ENCODE results near the gene CPED1.

Gene CPED1

GRCh38 chr7:121334376-121334775 lies 345.9 kb downstream of the CPED1 start:
- no peak for TF ChIP-seq SIN3A (IDR thresholded peaks at IDR 0.05; ENCODE audit: borderline replicate concordance, insufficient read depth, low read length)
- no peak for TF ChIP-seq POLR2AphosphoS5 (IDR thresholded peaks at IDR 0.05; ENCODE audit: low read depth, low read length)
- no peak for TF ChIP-seq TAF1 (IDR thresholded peaks at IDR 0.05; ENCODE audit: borderline replicate concordance, insufficient read depth, low read length)
- no peak for TF ChIP-seq REST (IDR thresholded peaks at IDR 0.05; ENCODE audit: insufficient read depth in 1 of 2, low read depth in 2 of 2, low read length in 2 of 2)
- no peak for TF ChIP-seq FOXP2 (optimal IDR thresholded peaks at IDR 0.05; ENCODE audit: borderline replicate concordance, extremely low read depth, extremely low read length, insufficient read depth)

GRCh38 chr7:121334875-121335648 lies 346.6 kb downstream of the CPED1 start:
- TF ChIP-seq FOXP2 (optimal IDR thresholded peaks at IDR 0.05; ENCODE audit: borderline replicate concordance, extremely low read depth, extremely low read length, insufficient read depth) (no peak), REST (IDR thresholded peaks at IDR 0.05; ENCODE audit: insufficient read depth in 1 of 2, low read depth in 2 of 2, low read length in 2 of 2) (no peak), POLR2AphosphoS5 (IDR thresholded peaks at IDR 0.05; ENCODE audit: low read depth, low read length) (no peak), SIN3A (IDR thresholded peaks at IDR 0.05; ENCODE audit: borderline replicate concordance, insufficient read depth, low read length) (no peak), TAF1 (IDR thresholded peaks at IDR 0.05; ENCODE audit: borderline replicate concordance, insufficient read depth, low read length) (no peak)

- TF ChIP-seq TAF1 (IDR thresholded peaks at IDR 0.05; ENCODE audit: borderline replicate concordance, insufficient read depth, low read length), result no peak
Observed at GRCh38 chr7:121336579-121336978, 348.1 kb downstream of the CPED1 start.

GRCh38 chr7:121337398-121337797 lies 348.9 kb downstream of the CPED1 start:
- TF ChIP-seq TAF1 (IDR thresholded peaks at IDR 0.05; ENCODE audit: borderline replicate concordance, insufficient read depth, low read length), result no peak
- TF ChIP-seq POLR2AphosphoS5 (IDR thresholded peaks at IDR 0.05; ENCODE audit: low read depth, low read length), result no peak
- TF ChIP-seq FOXP2 (optimal IDR thresholded peaks at IDR 0.05; ENCODE audit: borderline replicate concordance, extremely low read depth, extremely low read length, insufficient read depth), result no peak
- no peak for TF ChIP-seq REST (IDR thresholded peaks at IDR 0.05; ENCODE audit: insufficient read depth in 1 of 2, low read depth in 2 of 2, low read length in 2 of 2)
- no peak for TF ChIP-seq SIN3A (IDR thresholded peaks at IDR 0.05; ENCODE audit: borderline replicate concordance, insufficient read depth, low read length)

- no peak for TF ChIP-seq FOXP2 (optimal IDR thresholded peaks at IDR 0.05; ENCODE audit: borderline replicate concordance, extremely low read depth, extremely low read length, insufficient read depth)
- no peak for TF ChIP-seq TAF1 (IDR thresholded peaks at IDR 0.05; ENCODE audit: borderline replicate concordance, insufficient read depth, low read length)
- no peak for TF ChIP-seq REST (IDR thresholded peaks at IDR 0.05; ENCODE audit: insufficient read depth in 1 of 2, low read depth in 2 of 2, low read length in 2 of 2)
- TF ChIP-seq POLR2AphosphoS5 (IDR thresholded peaks at IDR 0.05; ENCODE audit: low read depth, low read length), result no peak
- no peak for TF ChIP-seq SIN3A (IDR thresholded peaks at IDR 0.05; ENCODE audit: borderline replicate concordance, insufficient read depth, low read length)
Observed at GRCh38 chr7:121339082-121339481, 350.6 kb downstream of the CPED1 start.
